HepG2 (cell line): ENCODE data around the gene OSER1. TPM values are rescaled to one million over a fixed set of nuclear protein-coding genes. Genes with fewer than 3 reads are reported as not detected.

Source experiments
- ATAC-seq: fragments of 200-7000 bp; cut with Tn5 transposase; 3 replicates; pipeline ENCODE4 v1.9.1; 2020; ENCODE audit warnings: mild to moderate bottlenecking, moderate library complexity
- BruUV-seq: library from RNA; stranded (reverse); fragments of 400-500 nt; replicated peaks from 2 replicates; lab custom pipeline; 2021; lab: Mats Ljungman, UMichigan
- CTCF ChIA-PET: fragments of 300-600 bp; formaldehyde crosslinking; extraction: SDS; loops from one replicate; lab custom pipeline; 2021; ENCODE audit warnings: low total read pairs, inconsistent platforms, low intra/inter-chr PET ratio; lab: Yijun Ruan, JAX
- POLR2A ChIA-PET: fragments of 350-600 bp; sonication (Branson Sonifier 250); formaldehyde crosslinking; loops from one replicate; lab custom pipeline; 2020; ENCODE audit warnings: antibody characterized with exemption, inconsistent platforms; lab: Yijun Ruan, JAX
- DNase-seq: peaks from one replicate; pipeline ENCODE4 v3.0.0-alpha.2; 2015; ENCODE audit warnings: low spot score
- FAIRE-seq: peaks from 3 replicates; lab custom pipeline; 2011; peaks lifted over from hg19 to GRCh38; lab: Jason Lieb, UNC
- H2AFZ ChIP-seq: one replicate; pipeline ENCODE4 v1.6.1; 2011; ENCODE audit warnings: low read length, inconsistent platforms
- H3K27ac ChIP-seq: fragments of 300-600 bp; 3 replicates; pipeline ENCODE4 v1.8.0; 2011; ENCODE audit warnings: mixed run types, mild to moderate bottlenecking, mixed read lengths, low read length, inconsistent platforms; ENCODE audit not compliant: insufficient read depth; ENCODE audit errors: extremely low read length
- H3K27me3 ChIP-seq, 2 experiments: fragments of 200-600 bp in 1 of 2; 2 replicates in 1 of 2; 3 replicates in 1 of 2; pipeline versions ENCODE4 v1.6.0 to v1.8.0; 2011; ENCODE audit warnings: low read length in 2 of 2, mild to moderate bottlenecking in 2 of 2, moderate library complexity in 2 of 2, inconsistent platforms in 1 of 2; ENCODE audit not compliant: insufficient read depth in 2 of 2, control insufficient read depth in 1 of 2
- H3K36me3 ChIP-seq, 2 experiments: fragments of 200-600 bp in 1 of 2; replicated peaks in 1 of 2; 2 replicates in 1 of 2; 3 replicates in 1 of 2; pipeline versions ENCODE4 v1.5.1 to v1.8.0; 2011; ENCODE audit warnings: low read length in 2 of 2, inconsistent platforms in 1 of 2; ENCODE audit not compliant: insufficient read depth in 2 of 2, control insufficient read depth in 1 of 2
- H3K4me1 ChIP-seq: 2 replicates; pipeline ENCODE4 v1.5.1; 2012; ENCODE audit warnings: low read length, inconsistent platforms; ENCODE audit not compliant: insufficient read depth
- H3K4me2 ChIP-seq: 2 replicates; pipeline ENCODE4 v1.6.0; 2011; ENCODE audit warnings: low read depth, low read length, inconsistent platforms
- H3K4me3 ChIP-seq, 3 experiments: fragments of 200-600 bp in 1 of 3; sonication (generic), shearing (Covaris generic) in 1 of 3; replicated peaks in 1 of 3; 2 replicates each; pipeline ENCODE4 v1.5.1; 2011 to 2016; ENCODE audit warnings: low read length in 3 of 3, inconsistent platforms in 2 of 3, low read depth in 2 of 3, mild to moderate bottlenecking in 2 of 3, control low read depth in 1 of 3, mixed read lengths in 1 of 3; ENCODE audit not compliant: insufficient read depth in 1 of 3
- H3K79me2 ChIP-seq: one replicate; pipeline ENCODE4 v1.6.1; 2011; ENCODE audit warnings: low read length, inconsistent platforms; ENCODE audit not compliant: insufficient read depth
- H3K9ac ChIP-seq: 2 replicates; pipeline ENCODE4 v1.6.0; 2011; ENCODE audit warnings: mild to moderate bottlenecking, low read depth, low read length, inconsistent platforms; ENCODE audit not compliant: insufficient read depth
- H3K9me3 ChIP-seq: 2 replicates; pipeline ENCODE4 v1.5.1; 2012; ENCODE audit warnings: mild to moderate bottlenecking, low read length
- H4K20me1 ChIP-seq: 2 replicates; pipeline ENCODE4 v1.6.0; 2011; ENCODE audit warnings: inconsistent platforms, mild to moderate bottlenecking, low read length, moderate library complexity; ENCODE audit not compliant: insufficient read depth
- AHR ChIP-seq: IDR thresholded peaks from 2 replicates; pipeline ENCODE4 v1.6.1; 2018; ENCODE audit warnings: missing genetic modification reagents, missing compliant biosample characterization
- FOXC1 ChIP-seq: sonication (generic); formaldehyde crosslinking; IDR thresholded peaks from 2 replicates; pipeline ENCODE4 v1.8.0; 2022; ENCODE audit warnings: mild to moderate bottlenecking, missing genetic modification reagents, borderline replicate concordance
- FOXJ3 ChIP-seq: sonication (generic); formaldehyde crosslinking; IDR thresholded peaks from 2 replicates; pipeline ENCODE4 v1.4.0; 2020; ENCODE audit warnings: missing genetic modification reagents, mild to moderate bottlenecking, borderline replicate concordance
- MXD4 ChIP-seq: IDR thresholded peaks from 2 replicates; pipeline ENCODE4 v1.6.1; 2016; ENCODE audit warnings: mild to moderate bottlenecking, missing biosample characterization, missing genetic modification reagents
- SATB2 ChIP-seq: sonication (generic); formaldehyde crosslinking; IDR thresholded peaks from 2 replicates; pipeline ENCODE4 v1.5.0; 2020; ENCODE audit warnings: missing genetic modification reagents
- ZNF547 ChIP-seq: sonication (generic); formaldehyde crosslinking; IDR thresholded peaks from 2 replicates; pipeline ENCODE4 v1.5.1; 2020; ENCODE audit warnings: mild to moderate bottlenecking, missing genetic modification reagents
- WGBS: methylation state at CpG from one replicate; pipeline ENCODE4 v1.1.6; 2017; ENCODE audit warnings: low lambda C conversion rate; 5-methylcytosine and 5-hydroxymethylcytosine counted together
- in situ Hi-C: cut with HindIII; loops from 2 replicates; pipeline ENCODE4 v1.10.0; 2017; ENCODE audit warnings: low pct_unique_long_range_greater_than_20kb; ENCODE audit not compliant: extremely low pct_ligation_motif_present
- intact Hi-C: fragments of 100-400 bp; cut with micrococcal nuclease; formaldehyde crosslinking; loops from one replicate; pipeline ENCODE4 v1.10.0; 2022; ENCODE audit not compliant: unreplicated experiment
- polyA plus RNA-seq, 8 experiments: library from polyadenylated mRNA; depleted of rRNA in 3 of 8; stranded (reverse) in 7 of 8; unstranded in 1 of 8; fragments of >200 nt; fragmentation: Illumina TruSeq in 4 of 8; extraction: Trizol in 4 of 8; gene quantifications; 2 replicates each; pipeline versions ENCODE4 v1.2.1 to v1.2.3, GENCODE V29; 2011 to 2016; ENCODE audit warnings: low read depth in 4 of 8, missing spikeins in 1 of 8, mixed read lengths in 1 of 8; ENCODE audit not compliant: insufficient read depth in 1 of 8
- total RNA-seq, 5 experiments: library from RNA; depleted of rRNA; stranded (reverse); fragments of >200 nt; fragmentation: Illumina TruSeq; extraction: Trizol; gene quantifications; 2 replicates each; pipeline ENCODE4 v1.2.3, GENCODE V29; 2016; ENCODE audit warnings: low read depth in 1 of 5
- TF ChIP-seq, protein P1 (sequence below): sonication (generic); formaldehyde crosslinking; IDR thresholded peaks from 2 replicates; pipeline ENCODE4 v1.4.0; 2020; ENCODE audit warnings: missing genetic modification reagents, borderline replicate concordance

The OSER1 gene
- total and polyA plus RNA-seq, 2 of the 13 experiments (the other 11 are each of a cell fraction or from before 2014, with no cell fraction given) = 71.2 to 71.5 TPM

DNA sequence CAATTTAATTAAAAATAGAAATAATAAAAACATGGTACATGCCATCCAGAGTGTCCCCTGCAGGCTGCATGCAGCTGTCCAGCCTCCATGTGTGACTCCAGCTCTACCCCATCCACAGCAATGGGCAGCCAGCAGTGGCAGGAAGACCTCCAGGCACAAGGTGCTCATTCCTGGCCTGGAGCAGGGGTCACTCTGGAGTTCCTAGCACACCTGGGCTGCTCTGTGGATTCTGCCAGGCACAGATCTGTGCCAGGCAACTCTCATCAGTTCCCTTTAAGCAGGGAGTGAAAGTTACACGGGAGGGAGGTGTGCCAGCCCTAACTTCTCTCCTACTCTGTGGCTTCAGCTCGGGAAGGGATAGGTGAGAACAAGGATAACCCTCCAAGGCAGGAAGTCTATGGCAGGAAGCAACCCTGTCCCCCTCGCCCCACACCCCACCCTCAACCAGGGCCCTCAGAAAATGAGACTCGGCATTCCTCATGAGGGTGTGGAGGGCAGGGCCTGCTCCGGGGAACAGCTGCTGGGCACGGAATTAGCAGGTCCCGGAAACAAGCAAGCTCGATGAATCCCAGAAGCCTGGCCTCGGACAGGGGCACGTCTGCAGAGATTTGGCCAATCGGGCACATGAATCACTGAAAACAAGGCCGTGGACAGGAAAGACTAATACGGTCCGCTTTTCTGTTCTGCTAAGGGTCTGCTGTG is 33.6 kb downstream of the OSER1 start:
- ChIA-PET CTCF (no interaction called here), POLR2A (no interaction called here)
- Histone ChIP-seq H4K20me1 (no peaks in the 10 kb centered on the region), H3K4me2 (no peak overlapping the region), H2AFZ (no peak overlapping the region), H3K9me3 (no peaks in the 10 kb centered on the region)
- FAIRE-seq = no peak
- ATAC-seq = peak; percentile 39; the same call in 2 of the 3 replicates
- intact Hi-C loops = no loop called here
- TF ChIP-seq MXD4 (CRISPR knock-in tag) (no peak), ZNF547 (CRISPR knock-in tag) (no peak), AHR (CRISPR knock-in tag) (no peak), FOXJ3 (CRISPR knock-in tag) (no peak), FOXC1 (no peak), SATB2 (no peak)
- TF ChIP-seq, protein P1, sequence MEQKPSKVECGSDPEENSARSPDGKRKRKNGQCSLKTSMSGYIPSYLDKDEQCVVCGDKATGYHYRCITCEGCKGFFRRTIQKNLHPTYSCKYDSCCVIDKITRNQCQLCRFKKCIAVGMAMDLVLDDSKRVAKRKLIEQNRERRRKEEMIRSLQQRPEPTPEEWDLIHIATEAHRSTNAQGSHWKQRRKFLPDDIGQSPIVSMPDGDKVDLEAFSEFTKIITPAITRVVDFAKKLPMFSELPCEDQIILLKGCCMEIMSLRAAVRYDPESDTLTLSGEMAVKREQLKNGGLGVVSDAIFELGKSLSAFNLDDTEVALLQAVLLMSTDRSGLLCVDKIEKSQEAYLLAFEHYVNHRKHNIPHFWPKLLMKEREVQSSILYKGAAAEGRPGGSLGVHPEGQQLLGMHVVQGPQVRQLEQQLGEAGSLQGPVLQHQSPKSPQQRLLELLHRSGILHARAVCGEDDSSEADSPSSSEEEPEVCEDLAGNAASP (CRISPR knock-in tag) = no peak
- TF ChIP-seq, all 625 proteins: peak for 0
- no peaks in the 10 kb centered on the region for H3K79me2 ChIP-seq
- H3K27me3 ChIP-seq = peaks cover 10 to 64% of the 10 kb centered on the region in 2 experiments; a peak in 3 of 5 replicates
- DNase-seq = no peak
- H3K9ac ChIP-seq = no peak overlapping the region
- in situ Hi-C loops = no loop called here
- no peaks in the 10 kb centered on the region for H3K36me3 ChIP-seq
- BruUV-seq = no TSS peak
- H3K27ac ChIP-seq = no peak overlapping the region
- 15% methylated on average over 13 of the region's 14 CpGs for WGBS
- H3K4me1 ChIP-seq = 0 out of 2 replicates have a peak, but pooled peaks cover 5% of the 10 kb centered on the region
- no peak overlapping the region for H3K4me3 ChIP-seq
